HG03439 (cell line): ENCODE measurements around the gene ERICH6.

Experiments
- ATAC-seq: cut with Tn5 transposase; IDR thresholded peaks from one replicate; pipeline ENCODE4 v1.9.1; 2021; ENCODE audit warnings: mild to moderate bottlenecking, moderate library complexity; ENCODE audit not compliant: unreplicated experiment

The ERICH6 gene

DNA sequence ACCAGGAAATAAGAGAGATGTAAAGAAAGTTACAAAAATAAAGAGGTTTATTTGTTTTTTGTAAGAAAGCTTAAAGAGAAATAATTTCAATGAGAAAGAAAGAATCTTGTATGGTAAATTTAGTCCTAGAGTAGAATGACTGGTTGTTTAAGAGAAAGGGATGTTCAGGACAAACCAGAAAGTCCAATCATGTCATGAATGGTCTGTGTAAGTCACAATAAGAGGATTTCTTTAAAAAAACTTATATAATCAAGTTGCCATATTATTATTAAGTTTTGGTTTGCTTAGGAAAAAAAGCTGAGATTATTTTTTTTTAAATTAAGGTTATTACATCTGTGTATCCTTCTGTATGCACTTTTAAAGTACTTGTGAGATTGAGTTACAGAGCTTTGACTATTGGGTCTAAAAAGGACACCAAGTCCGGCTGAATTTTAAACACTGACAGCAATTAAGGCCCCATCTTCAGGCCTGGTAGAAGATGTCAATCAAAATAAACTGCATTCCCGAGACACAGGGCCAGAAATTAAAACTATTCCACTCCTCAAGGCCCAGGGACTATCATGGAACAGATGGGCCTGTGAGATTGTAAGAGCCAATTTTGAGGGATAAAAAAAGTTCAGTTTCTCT is 12.2 kb downstream of the ERICH6 start:
- no peak for ATAC-seq

DNA sequence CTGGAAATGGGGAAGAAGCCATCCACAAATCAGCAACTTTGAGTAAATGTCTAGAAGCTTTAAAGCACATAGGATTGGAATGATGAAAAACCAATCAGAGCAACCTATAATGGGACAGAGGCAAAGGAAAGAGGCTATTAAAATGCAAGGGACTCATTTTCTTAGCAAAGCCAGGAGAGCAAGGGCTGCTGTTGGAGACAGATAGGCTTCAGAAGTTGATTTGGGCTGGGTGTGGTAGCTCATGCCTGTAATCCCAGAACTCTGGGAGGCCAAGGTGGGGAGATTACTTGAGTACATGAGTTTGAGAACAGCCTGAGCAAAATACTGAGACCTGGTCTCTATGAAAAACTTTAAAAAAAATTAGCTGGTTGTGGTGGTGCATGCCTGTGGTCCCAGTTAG is 16.1 kb downstream of the ERICH6 start:
- no peak for ATAC-seq

DNA sequence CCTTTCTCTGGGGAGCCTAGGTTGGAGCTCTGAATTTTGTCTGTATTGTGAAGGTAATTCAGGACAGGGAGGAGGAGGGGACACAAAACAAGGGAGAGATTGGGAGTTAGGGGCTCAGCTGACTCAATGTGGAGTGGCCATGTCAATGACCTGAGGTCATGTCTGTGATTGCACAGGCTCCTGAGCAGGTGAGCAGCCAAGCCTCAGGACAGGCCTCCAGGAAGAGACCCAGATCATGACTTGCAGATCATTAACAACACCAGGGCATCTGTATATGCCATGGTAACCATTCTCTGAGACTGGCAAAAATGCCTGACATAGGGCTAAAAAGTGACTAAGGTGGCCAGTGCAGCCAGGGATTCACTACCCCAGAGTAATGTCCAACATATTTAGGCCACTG is 20.9 kb downstream of the ERICH6 start:
- ATAC-seq, result no peak

DNA sequence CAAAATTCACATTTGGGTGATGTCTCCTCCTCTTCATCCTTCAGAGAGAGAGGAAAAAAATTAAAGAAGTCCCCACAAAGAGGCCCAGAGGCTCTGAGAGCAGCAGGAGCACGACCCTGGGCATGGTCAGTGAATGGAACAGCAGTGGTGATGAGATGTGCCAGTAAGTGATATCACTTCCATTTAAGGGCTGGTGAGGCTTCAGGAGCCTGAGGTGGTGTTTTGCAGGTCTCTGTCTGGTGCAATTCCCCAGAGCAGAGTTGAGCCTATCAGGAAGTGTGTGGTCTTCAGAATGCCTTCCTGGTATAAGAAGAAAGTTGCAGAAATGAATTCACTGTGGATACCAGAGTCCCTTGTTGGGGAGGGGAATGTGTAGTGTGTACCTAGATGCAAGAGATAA is 21.4 kb downstream of the ERICH6 start:
- ATAC-seq, result no peak

DNA sequence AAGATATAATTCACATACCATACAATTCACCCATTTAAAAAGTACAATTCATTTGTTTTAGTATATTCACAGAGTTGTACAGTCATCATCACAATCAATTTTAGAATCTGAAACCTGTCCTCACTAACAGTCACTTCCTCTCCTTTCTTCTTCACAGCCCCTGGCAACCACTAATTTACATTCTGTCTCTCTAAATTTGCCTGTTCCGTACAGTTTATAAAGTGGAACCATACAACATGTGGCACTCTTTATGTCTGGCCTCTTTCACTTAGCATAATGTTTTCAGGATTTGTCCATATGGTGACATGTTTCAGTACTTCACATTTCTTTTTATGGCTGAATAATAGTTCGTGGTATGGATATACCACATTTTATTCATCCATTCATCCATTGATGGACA is 22.7 kb downstream of the ERICH6 start:
- peak; percentile 95 for ATAC-seq

DNA sequence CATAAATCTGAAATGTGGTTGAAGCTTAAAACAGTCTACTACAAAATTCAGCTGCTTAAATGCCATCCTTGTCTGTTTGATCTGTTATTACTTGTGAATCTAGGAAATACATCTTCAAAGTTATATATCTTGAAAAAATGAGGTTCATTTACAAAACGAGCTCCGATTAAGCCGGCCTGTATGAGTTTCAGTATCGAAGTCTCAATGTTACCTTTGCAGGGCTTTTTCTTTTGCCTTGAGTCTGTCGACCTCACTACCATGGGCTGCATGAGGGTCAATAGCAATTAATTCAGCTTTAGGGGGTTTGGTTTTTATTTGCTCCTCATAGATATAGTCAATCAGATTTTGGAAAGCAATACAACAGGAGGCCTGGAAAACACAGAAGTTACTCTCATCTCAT is 23.2 kb downstream of the ERICH6 start:
- ATAC-seq, result no peak

DNA sequence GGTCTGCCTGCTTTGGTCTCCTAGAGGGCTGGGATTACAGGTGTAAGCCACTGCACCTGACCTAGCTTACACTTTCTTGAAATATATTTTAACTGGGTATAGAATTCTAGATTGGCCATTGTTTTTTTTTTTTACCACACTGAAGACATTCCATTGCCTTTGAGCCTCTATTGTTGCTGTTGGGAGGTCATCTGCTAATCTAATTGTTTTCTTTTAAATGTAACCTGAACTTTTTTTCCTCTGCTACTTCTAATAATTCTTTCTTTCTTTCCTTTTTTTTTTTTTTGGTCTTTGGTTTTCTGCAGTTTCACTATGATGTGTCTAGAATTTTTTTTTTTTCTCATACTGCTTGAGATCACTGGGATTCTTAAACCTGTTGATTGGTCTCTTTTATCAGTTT is 28.1 kb downstream of the ERICH6 start:
- ATAC-seq, result no peak

DNA sequence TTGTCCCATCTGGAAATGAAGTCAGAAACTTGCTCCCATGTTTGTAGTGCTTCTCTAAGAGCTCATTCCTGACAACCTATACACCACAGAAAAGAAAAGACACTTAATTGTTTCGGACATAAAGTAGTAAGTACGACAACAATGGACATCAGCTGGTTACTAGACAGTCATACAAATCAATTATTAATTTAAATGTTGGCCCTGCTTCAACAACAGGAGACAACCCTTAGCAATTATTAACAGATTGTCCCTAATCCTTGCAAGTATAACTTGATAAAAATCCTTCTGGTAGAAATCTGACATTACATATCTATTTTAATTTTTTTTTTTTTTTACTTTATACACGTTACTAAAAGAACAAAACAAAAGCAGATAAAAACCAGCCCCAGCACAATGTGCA is 29.8 kb downstream of the ERICH6 start:
- ATAC-seq, result no peak

DNA sequence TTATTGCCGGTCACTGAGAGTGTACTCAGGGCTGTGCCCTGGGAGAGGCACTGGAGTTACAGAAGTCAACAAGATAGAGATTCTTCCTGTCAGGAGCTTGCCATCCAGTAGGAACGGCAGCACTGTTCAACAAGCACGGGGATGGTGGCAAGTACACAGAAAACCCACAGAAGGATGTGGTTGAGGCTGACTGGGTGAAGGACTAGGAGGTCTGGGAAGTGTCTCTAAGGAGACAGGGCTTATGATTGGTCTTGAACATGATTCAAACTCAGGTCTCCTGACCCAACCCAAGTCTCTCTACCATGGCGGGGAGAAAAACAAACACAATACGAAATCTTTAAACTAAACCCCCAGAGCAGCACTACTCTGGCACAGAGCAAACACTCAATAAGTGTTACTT is 37.6 kb downstream of the ERICH6 start:
- ATAC-seq, result no peak

DNA sequence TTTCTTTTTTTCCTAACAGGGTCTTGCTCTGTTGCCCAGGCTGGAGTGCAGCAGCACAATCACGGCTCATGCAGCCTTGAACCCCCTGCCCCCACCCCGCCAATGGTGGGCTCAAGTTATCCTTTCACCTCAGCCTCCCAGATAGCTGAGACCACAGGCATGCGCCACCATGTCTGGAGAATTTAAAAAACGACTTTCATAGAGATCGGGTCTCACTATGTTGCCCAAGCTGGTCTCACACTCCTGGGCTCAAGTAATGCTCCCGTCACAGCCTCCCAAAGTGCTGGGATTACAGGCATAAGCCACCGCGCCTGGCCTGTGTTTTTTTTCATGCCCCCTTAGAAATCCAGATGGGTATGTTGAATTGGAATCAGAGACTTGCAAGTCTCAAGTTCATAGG is 40.3 kb downstream of the ERICH6 start:
- ATAC-seq, result no peak

DNA sequence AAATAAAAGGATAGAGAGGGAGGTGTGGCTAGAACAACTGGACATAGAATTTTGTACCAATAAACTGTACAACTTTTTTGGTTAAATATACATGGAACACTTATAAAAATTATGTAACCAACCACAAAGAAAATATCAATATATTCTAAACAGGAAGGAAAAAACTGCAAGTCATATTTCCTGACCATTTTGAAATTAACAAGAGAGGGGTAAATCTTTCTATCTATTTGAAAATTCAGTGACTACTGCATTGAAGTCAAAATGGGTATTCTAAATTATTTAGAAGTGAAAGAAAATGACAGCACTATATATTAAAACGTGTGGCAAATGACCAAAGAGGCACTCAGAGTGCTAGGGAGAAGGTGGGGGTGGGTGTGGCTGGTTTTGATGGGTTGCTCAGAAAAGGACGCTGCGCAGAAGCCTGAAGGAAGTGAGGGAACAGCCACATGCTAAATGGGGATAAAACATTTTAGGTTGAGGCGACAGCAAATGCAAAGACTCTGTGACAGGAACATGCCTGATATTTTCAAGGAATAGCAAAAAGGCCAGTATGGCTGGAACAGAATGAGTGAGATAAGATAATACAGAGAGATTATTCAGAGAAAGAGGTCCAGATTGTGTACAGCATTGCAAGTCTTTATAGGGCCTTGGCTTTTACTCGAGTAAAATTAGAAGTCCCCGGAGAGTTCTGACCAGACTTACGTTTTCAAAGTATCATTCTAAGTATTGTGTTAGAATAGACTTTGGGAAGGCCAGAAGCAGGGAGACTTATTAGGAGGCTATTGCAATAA is 41.1 kb downstream of the ERICH6 start:
- ATAC-seq, result no peak

DNA sequence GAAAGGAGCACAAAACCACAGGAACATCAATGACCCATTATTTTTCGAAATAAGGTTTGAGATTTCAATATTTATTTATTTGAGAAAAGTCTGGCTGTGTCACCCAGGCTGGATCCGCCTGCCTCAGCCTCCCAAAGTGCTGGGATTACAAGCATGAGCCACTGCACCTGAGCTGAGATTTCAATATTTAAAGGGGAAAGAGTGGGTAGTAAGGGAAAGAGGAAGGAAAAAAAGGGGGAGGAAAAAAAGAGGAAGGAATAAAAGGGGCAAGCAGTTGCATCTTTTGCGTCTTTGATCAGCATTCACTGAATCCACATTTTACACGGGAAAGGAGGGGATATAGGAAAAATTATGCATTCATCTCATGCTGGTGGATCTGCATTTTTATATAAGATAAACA is 47.4 kb downstream of the ERICH6 start:
- ATAC-seq, result no peak

DNA sequence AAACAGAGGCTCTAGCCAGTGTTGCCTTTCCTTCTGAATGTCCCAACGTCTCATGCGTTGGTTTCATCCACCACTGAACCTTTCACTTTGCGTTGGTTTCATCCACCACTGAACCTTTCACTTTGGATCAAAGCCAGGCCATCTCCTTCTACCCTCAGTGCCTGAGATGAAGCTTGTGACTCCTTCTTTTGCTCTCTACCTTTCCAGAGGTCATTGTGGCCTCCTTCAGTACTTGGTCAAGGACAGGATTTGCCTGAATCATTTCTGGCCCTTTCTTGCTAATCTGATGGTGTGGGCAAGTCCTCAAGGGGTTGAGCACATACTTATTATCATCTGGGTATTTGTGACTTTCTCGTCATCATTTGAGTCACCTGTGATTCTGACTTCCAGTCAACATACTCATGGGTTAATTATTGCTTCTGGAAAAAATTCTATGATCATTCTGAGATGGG is 50.6 kb downstream of the ERICH6 start:
- no peak for ATAC-seq

DNA sequence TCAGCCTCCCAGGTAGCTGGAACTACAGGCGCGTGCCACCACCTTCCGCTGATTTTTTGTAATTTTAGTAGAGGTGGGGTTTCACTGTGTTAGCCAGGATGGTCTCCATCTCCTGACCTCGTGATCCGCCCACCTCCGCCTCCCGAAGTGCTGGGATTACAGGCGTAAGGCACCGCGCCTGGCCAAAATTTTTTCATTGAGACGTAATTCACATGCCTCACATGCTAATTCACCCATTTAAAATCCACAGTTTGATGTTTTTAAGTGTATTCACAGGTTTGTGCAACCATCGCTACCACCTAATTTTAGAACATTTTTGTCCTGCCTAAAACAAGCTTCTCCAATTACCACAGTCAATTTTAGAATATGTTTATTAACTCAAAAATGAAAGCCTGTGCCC is 63.5 kb downstream of the ERICH6 start:
- ATAC-seq, result no peak

DNA sequence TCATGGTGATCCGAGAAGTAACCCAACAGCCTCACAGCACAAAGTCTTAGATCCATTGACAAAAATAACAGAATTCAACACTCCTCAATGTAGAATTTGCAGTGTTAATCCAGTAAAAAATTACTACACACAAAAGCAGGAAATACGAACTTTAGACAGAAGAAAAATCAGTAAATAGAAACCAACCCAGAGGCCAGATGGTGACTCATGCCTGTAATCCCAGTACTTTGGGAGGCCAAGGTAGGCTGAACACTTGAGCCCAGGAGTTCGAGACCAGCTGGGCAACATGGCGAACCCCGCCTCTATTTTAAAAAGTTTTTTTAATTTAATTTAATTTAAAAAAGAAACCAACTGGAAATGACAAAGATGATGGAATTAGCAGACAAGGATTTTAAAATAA is 64.5 kb downstream of the ERICH6 start:
- no peak for ATAC-seq

DNA sequence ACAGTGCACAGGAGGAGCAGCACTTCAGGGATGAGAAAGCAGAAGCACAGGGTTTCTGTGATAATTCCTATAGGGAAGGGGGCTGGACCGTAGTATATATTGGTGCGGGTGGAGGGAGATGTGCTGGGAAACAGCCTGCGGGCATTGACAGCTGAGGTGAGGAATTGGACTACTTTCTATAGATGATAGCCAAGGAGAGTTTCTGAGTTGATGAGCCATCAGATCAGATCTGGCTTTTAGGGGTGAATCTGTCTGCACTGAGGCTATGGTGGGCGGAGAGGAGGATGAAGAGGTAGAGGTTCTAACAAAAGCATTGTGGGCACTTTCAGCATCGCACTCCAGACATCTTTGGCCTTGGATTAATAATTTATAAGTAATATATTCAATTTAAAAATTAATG is 67.5 kb downstream of the ERICH6 start:
- no peak for ATAC-seq

DNA sequence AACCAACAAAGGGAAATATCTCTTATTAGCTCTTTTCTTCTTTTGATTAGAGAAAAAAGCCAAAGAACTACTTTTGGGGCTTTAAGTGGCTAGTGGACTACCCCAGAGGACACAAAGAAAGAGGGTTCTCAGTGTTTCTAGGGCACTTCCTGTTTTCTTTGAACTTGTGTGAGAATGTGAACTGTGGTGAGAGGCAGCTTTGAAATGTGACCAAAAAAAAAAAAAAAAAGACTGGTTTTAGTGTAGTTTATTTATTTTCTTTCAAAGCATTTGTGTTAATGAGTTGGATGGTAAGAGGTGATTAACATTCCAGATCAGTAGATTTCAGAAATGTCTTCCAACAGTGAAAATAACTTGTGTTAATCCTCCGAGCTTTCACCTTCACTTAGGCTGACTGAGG is 68.2 kb downstream of the ERICH6 start:
- no peak for ATAC-seq

DNA sequence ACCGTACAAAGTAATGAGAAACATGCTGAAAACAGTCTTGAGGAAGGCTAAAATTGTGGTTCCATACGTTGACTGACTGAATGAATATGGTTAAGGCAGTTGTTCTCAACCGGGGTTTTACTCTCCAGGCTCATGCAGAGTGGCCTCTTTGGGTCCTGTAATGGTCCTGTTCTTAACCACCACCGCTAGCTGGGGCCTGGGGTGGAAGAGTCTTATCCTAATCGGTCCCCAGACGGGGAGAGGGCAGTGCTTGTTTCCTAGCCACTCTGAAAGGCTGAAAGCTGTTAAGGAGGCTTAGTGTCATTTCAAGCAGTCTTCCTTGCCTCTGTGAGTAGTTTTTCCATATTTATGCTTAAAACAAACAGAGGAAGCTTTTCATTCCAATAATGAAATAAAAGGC is 68.6 kb downstream of the ERICH6 start:
- no peak for ATAC-seq

DNA sequence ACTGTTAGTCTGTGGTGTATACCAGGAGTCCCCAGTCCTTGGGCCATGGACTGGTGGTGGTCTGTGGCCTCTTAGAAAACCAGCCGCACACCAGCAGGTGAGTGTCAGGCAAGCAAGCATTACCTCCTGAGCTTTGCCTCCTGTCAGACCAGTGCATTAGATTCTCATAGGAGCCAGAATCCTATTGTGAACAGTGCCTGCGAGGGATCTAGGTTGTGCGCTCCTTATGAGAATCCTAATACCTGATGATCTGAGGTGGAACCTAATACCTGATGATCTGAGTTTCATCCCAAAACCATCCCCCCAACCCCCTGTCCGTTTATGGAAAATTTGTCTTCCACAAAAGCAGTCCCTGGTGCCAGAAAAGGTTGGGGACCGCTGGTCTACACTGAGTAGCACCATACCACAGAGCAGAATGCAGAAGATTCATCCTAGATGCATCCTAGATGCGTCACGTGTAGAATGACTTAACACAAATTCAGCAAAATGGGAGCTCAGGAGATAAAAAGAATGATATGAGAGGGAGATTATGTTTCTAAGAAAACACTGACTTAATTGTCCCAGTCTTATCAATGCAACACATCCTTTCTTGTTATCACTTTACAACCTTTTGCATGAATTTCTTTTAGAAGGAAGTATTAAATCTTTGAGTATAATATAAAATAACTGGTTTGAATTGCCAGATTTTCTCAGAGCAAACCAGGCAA is 72.1 kb downstream of the ERICH6 start:
- no peak for ATAC-seq

DNA sequence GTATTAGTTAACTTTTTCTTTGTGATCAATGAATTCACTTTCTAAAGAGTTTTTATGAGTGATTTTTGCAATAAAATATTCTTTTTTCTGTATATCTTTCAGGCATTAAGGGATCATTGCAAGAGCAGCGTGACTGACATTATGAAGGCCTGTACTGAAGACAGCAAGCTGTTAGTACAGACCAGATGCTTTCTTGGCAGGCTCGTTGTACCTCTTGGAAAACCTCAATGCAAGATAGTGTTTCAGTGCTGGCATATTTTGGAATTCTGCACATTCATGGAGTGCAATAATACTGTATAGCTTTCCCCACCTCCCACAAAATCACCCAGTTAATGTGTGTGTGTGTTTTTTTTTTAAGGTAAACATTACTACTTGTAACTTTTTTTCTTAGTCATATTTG is 76.2 kb downstream of the ERICH6 start:
- ATAC-seq, result no peak

DNA sequence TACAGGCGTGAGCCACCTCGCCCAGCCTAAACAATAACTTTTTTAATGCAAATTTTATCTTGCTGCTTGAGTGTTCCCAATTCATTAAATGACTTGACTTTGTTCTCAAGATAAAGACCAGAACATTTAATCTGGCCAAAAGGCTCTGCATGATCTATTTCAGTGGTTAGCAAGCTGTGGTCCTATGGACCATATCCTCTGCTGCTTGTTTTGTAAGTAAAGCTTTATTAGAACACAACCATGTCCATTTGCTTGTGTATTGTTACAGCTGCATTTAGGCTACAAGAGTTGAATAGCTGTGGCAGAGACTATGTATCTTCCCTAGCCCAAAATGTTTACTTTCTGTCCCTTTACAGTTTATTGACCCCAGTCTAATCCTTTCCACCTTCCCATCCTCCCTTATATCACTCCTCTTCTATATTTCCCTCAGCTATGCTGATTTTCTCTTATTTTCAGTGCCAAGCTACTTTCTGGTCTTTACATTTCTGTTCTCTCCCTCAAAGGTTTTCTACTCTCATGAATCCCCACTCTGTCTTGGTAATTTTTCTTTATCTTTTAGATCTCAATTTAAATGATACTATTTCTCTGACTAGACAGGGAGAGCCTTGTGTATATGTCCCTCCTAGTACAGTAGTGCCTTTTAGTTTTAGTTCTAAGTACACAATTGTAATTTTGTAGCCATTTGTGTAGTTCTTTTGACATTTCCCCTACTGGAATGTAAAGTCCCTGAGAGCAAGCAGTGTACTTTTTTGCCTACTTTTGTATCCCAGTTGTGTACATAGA is 77.4 kb downstream of the ERICH6 start:
- no peak for ATAC-seq
